ENCODE data around the gene OXA1L.
"Not testable (repeated sequence)": the region's sequence is repeated elsewhere in the genome, so short reads cannot be mapped to it uniquely, and the experiment has no call there.

Gene OXA1L

DNA sequence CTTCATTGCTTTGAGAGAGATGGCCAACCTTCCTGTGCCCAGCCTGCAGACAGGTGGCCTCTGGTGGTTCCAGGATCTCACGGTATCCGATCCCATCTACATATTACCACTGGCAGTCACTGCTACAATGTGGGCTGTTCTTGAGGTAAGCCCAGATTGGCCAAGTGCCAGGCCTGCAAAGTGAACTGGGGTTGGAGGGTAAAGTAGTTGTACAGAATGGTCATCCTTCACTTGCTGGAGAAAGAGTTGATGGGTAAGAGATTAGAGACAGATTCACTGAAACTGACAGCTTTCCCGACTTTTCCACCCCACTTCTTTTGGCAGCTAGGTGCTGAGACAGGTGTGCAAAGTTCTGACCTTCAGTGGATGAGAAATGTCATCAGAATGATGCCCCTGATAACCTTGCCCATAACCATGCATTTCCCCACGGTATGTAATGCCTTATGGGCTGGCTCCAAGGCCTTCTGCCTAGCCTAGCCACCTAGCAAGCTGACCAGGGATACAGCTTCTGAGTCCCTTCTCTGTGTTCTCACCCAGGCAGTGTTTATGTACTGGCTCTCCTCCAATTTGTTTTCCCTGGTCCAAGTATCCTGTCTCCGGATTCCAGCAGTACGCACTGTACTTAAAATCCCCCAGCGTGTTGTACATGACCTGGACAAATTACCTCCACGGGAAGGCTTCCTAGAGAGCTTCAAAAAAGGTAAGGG, 4.1 kb downstream of the OXA1L start:
- DNase-seq = no peak

DNA sequence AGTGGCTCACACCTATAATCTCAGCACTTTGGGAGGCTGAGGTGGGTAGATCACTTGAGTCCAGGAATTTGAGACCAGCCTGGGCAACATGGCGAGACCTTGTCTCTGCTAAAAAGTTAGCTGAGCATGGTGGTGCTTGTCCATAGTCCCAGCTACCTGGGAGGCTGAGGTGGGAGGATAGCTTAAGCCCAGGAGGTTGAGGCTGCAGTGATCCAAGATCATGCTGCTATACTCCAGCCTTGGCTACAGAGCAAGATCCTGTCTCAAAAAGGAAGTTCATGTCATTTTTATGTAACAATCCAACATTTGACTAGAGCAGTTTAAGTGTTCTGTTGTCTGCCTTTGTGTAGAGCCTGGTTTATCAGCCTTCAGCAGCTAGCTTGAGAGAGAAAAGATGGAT, 6.2 kb downstream of the OXA1L start:
- DNase-seq = no peak

DNA sequence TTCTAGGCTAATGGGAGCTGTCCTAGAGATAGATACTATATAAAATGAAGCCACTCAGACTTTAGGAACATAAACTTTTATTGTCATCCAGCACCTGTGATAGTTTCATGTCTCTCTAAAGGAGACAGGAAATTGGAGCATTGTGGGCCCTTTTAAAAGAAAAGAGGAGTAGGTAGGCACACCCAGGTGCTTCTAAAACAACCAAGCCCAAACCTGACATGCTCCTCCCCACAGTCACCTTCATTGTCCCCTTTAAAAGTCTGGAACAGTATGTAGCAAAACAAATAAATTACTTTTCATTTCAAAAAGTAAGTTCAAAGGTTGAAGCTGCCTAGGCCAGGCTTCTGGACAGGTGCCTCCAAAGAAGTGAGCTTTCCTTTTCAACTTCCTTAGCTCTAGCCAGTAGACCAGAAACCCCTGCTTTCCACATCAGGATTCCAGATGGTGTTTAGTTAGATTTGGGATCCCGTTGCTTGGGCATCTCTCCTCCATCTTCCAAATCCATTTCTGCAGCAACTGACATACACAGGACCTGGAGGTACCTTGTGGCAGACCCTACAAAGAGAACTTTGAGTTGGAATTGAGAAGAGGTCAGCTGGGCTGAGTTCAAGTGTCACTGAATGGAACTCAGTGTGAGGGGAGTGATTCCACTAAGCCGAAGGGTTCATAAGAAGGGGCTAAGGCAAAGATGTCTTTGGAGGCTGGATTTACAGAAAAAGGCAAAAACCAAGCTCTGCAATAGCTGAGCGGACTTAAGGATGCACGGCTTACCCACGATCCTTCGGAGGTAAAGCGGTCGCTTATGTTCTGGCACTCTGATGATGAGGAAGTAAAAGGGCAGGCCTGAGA, 6.9 kb downstream of the OXA1L start:
- DNase-seq = no peak

DNA sequence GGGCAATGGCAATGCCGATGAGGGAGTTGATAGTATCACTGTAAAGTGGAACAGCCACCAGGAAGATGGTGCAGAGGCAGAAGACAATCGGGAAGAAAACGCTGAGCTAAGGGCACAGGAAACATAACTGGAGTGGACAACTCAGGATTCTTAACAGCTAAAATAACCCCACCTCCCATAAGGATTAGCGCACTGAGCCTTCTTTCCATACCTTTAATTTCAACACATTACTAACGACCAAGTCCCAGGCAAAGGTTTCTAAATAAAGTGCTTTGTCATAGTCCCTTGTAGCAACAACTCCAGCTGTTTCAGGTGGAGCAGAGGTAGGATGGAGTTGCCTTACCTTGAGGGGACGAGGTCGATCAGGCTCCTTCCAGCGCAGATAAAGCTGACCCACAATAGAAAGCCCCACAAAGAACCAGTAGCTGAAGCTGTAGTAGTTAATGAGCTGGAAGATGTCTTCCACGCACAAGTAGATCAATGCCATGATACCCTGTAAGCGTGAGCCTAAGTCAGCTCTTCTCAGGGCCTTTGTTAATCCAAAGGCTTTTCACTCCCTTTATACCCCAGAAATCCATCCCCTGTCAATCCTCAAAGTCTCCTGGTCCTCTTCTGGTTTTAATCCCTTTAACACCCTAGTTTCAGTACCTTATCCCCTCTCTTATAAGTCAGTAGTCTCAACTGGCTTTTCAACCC, 7.7 kb downstream of the OXA1L start:
- DNase-seq = no peak

DNA sequence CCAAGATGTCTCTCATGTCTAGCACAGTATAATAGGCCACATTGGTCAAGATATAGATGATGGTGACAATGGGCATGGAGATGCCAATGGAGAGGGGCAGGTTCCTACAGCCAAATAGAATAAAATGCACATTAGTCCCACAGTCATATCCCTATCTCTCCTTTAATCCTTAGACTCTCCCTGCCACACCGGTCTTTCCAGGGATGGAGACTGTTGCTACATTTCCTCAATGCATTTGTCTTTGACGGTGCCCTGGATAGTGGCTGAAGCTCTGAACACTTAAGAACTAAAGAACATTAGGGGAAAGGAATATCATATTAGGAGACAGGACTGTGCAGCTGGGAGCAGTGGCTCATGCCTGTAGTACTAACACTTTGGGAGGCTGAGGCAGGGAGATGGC, 9.7 kb downstream of the OXA1L start:
- DNase-seq = no peak

DNA sequence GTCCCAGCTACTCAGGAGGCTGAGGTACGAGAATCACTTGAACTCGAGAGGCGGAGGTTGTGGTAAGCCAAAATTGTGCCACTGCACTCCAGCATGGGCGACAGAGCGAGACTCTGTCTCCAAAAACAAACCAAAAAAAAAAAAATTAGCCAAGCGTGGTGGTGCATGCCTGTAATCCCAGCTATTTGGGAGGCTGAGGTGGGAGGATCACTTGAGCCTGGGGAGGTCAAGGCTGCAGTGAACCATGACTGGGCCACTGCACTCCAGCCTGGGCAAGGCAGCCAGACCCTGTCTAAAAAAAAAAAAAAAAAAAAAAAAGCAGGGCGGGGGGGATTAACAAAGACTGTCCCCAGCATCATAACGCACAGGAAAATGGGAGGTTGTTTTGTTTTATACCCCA, 10.4 kb downstream of the OXA1L start:
- DNase-seq = not testable (repeated sequence)

DNA sequence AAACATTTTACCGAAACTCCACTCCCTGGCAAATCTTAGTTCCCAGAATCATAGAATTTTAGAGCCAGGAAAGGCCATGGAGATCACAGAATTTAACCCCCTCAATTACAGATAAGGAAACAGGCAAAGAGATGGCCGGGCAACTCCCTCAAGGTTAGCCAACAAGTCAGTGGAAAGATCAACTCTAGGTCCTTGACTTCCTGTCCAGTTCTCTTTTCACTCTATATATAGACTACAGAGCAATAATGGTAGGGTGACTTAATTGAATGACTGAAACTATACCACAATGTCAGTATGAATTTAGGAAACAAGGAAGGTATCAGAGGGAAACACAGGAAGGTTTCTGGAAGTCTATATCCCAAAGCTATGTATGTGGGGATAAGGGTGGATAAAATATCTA, 11.6 kb downstream of the OXA1L start:
- DNase-seq = no peak

DNA sequence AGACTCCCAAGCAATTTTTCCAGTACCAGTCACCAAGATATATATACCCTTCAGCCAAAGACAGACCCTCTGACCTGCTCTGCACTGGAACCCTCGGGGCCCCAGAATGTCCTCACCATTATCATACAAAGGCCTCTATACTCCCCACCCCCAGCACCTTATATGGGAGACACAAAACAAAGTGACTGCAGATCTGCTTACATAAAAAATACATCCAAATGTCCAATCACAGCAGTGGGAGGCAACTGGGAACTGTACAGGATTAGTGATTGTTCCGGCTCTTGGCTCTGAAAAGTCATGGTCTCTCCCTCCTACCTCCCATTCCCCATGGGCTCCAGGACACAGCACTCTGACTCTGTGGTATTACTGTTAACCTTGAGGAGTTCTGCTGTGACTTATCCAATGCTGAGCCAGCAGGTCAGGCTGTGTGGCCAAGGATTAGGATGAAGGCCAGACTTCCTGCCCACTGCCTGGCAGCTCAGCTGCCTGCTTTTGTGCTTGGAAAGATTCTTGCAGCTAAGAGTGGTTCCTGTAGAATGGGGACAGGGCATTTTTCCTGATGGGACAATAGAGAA, 13.7 kb downstream of the OXA1L start:
- DNase-seq = no peak

DNA sequence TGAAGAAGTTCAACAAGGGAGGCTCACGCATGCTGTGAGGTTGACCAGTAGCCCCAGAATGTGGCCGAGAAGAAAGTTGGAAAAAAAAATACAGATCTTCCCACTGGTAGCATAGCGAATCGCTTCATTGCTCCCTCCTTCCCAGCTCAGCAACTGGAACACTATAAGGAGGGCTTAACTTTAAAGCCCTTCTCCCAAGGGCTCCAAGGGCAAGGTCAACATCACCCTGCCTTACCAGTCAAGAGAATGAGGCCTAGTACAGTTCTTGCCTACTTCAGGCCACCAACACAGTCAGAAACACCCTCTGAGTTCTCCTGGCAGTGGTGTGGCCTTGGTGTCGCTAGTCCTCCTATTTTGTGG, 14.4 kb downstream of the OXA1L start:
- no peak for DNase-seq

DNA sequence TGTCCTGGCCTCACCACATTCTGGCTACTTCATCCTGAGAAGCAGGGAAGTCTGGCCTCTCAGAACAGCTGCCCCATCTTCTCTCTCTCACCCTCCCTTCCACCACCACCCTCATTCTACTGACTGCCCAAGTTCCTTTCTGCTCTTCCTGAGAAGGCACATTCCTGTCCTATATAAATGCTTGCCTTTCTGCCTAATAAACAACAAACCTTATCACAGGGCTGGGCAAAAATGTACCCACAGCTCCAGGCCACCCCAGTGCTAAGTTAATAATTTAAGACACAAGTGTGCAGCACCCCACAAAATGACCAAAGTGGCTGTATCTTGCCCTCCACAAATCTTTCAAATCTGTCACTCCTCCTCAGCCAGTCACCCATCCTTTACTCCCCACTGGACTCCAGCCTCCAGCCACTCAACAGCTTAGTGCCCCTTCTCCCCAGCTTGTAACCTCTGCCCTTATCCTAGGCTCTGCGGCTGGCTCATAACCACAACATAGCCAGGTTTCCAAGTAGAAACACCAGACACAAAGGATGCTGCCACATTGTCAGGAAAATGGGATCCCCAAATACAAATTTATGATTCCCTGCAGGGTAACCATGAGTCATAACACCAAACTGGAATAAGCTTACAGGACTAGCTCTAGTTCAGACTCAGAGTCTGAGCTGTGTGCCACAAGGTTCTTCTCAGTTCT, 15.0 kb downstream of the OXA1L start:
- DNase-seq = no peak

DNA sequence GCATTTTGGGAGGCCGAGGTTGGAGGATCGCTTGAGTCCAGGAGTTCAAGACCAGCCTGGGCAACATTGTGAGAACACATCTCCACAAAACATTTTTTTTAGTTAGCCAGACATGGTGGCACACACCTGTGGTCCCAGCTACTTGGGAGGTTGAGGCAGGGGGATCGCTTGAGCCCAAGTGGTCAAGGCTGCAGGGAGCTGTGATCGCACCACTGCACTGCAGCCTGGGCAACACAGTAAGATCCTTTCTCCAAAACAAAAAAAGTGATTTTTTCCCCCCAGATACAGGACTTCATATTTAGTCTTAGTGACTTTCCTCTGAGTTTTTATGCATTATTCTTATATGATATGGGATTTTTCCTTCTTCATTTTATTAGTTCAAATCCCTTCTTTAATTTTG, 20.2 kb downstream of the OXA1L start:
- no peak for DNase-seq

DNA sequence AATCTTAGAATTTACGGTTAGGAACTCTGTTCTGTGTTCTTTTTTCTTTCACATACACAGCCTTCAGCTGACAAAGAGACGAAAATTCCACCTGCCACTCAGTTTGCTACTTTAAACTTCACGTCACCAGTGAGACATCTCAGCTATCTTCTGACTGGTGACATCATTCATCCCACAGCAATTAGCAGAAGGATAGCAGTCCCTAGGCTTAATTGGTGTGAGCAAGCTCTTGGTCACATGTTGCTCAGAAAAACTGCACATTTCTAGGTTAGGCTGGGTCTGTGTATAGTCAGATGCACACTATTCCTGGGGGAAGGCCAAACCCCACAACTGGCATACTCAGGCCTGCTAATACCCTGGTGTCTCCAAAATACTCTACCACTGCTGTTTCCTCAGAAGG, 24.8 kb downstream of the OXA1L start:
- no peak for DNase-seq

DNA sequence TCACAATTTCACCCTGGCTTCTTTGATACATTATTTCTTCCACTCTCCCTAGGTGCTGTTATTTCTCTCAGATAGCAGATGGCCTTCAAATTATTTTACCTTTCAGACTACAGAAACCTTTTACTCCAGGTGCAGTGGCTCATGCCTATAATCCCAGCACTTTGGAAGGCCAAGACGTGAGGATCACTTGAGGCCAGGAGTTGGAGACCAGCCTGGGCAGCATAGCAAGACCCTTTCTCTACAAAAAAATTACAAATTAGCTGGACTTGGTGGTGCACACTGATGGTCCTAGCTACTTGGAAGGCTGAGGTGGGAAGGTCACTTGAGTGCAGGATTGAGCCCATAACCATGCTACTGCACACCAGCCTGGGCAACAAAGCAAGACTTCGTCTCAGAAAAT, 25.7 kb downstream of the OXA1L start:
- no peak for DNase-seq

DNA sequence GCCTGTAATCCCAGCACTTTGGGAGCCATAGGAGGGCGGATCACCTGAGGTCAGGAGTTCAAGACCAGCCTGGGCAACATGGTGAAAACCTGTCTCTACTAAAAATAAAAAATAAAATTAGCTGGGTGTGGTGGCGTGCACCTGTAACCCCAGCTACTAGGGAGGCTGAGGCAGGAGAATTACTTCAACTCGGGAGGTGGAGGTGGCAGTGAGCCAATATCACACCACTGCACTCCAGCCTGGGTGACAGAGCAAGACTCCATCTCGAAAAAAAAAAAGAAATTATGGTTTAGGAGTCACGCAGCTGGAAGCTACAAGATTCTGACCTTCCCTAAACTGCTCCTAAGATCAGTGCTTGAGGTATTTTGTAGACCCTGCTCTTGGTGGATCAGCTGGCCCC, 27.1 kb downstream of the OXA1L start:
- not testable (repeated sequence) for DNase-seq

DNA sequence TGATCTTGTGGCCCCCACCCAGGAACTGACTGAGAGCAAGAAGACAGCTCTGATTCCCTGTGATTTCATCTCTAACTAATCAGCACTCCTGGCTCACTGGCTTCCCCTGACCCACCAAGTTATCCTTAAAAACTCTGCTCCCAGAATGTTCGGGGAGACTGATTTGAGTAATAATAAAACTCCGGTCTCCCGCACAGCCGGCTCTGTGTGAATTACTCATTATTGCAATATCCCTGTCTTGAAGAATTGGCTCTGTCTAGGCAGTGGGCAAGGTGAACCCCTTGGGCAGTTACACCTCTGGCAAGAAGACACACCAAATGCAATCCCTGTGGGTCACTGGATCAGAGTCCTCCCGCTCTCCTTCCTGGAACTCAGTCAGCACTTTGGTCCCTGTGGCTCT, 27.5 kb downstream of the OXA1L start:
- DNase-seq = no peak

DNA sequence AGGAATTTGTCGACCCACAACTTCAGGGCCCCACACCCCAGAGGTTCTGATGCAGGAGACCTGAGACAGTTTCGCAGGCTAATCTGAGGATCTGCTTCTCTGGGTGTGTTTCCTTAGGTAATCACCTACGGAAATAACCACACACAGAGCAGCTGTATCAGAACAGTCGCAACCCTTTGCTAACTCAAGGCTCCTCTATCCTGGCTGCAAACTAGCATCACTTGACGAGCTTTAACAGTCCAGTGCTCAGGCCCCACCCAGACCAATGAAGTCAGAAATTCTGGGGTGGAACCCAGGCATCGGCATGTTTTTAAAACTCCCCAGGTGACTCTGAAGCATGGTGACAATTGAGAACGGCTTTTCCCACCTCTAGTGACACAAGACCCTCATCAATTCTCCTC, 28.1 kb downstream of the OXA1L start:
- DNase-seq = no peak

DNA sequence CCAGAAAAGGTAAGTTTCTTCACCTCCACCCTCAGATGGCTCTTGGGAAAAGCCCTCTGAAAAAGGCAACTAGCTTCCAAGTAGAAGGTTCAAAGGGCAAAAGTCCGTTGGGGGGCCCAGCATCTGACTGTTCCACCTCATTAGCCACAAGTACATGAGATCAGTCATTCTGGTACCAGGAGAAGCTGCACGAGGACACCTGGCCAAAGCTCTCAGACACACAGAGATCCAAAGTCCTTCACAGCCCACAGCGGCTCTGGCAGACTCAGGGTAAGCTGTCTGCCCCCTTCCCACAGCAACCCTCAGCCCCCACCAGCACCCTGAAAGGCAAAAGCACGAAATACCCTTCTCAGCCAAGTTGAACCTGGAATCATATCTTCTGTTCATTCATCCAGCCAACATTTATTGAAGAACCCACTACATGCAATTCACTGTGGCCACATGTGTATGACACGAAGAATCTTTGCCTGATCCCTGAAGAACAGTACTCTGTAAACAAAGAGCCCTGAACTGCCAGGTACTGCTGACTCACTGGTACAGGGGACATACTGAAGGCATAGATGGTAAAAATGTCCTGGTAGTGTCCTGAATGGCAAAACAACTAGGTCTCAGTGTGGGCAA, 29.7 kb downstream of the OXA1L start:
- DNase-seq = no peak

DNA sequence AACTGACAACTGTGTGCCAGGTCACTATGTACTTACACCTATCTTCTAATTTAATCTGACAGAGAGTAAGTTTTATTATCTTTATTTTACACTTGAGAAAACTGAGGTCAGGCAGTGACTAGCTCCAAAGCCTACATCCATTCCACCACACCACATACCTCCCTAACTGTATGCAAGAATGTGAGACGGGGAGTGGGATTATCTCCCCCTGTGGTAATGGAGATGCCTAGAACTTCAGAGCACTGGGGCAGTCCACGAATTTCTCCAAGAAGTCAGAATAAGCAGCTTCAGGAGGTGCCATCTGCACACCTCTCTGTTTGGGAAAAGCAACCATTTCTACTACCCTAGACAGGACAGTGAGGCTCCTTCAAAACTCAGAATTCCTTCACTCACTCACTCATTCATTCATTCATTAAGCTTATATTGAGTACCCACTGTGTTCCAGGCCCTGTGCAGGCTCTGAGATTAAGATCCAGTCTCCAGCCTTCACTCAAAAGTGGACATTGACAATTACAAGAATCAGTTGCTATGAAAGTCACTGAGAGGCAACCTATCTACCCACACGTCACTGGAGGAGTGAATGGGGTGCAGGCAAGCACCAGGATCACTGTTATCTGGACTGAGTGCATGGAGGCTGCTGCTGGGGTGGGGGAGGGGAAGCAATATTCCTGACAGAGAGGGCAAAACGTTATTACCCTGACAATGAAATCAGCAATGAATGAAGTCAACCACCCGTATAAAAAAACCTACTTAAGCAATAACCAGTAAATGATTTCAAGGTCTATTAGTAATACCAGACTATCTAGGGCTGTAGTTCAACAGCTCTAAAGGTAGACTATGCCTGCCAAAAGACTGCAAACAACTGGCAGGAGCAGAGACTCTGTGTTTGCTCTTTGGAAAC, 30.8 kb downstream of the OXA1L start:
- DNase-seq = no peak

DNA sequence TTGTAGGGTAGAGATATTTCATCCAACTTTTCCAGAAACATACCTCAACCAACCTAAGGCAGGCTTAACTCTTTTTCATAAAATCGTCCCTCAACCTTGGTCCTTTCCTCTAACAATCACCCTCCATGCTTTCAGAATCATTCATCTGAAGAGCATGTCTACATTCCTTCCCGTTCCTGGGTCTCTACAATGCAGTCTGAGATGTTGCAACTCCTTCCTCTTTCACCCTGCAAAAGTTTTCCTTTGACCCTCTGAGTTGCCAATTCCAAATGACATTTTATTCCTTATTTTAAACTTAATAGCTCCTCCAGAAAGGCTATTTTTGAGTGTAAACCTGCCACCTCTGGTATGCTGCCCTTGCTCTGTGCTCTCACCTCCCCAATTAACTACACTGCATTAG, 32.0 kb downstream of the OXA1L start:
- no peak for DNase-seq

DNA sequence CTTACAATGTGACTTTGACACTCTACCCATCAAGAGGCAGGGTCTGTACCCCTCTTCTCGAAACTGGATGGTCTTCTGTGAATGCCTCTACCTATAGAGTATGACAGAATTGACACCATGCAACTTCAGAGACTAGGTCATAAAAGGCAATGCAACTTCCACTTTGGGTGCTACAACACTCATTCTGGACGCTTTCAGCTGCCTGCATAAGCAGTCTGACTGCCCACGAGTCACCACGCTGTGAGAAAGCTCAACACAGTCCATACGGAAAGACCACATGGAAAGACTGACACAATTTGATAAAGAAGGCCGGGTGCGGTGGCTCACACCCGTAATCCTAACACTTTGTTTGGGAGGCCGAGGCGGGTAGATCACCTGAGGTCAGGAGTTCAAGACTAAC, 33.9 kb downstream of the OXA1L start:
- no peak for DNase-seq

DNA sequence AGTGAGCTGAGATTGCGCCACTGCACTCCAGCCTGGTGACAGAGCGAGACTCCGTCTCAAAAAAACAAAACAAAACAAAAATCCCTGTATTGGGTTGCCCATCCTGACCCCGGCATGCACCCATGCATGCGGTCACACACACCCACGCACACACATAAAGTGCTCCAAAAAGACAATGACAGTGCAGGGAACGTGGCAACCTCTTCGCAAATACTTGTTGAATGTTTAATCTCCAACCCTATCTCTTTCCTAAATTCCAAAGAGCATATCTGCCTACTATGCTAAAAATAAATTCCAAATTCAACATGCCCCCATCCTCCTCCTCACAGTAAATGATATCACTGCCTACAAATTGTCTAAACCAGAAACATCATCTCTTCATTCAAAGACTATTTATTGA, 35.2 kb downstream of the OXA1L start:
- DNase-seq = no peak

Data from NCI-H345 (cell line).